ENCODE measurements around the gene IQGAP2. TPM values are rescaled to one million over a fixed set of nuclear protein-coding genes. Genes with fewer than 3 reads are reported as not detected.

IQGAP2 gene
- polyA plus RNA-seq, 1 experiment, result 0.01 TPM

DNA sequence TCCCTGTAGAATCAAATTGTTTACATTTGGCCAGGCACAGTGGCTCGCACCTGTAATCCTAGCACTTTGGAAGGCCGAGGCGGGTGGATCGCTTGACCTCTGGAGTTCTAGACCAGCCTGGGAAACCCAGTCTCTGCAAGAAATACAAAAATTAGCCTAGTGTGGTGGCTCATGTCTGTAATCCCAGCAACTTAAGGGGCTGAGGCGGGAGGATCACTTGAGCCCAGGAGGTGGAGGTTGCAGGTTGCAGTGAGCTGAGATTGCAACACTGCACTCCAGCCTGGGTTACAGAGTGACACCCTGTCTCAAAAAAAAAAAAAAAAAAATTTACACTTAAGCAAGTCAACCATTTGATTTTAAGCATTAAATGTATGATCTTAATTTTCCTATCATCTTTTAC is 17.5 kb upstream of the IQGAP2 start:
- ChIA-PET POLR2A (no interaction called here), CTCF (interaction anchor here (0.9 kb wide), 1 partner anchor 9 kb away, joined by 4 read pairs; no protein-coding TSS in a partner anchor)
- TF ChIP-seq, protein P1, sequence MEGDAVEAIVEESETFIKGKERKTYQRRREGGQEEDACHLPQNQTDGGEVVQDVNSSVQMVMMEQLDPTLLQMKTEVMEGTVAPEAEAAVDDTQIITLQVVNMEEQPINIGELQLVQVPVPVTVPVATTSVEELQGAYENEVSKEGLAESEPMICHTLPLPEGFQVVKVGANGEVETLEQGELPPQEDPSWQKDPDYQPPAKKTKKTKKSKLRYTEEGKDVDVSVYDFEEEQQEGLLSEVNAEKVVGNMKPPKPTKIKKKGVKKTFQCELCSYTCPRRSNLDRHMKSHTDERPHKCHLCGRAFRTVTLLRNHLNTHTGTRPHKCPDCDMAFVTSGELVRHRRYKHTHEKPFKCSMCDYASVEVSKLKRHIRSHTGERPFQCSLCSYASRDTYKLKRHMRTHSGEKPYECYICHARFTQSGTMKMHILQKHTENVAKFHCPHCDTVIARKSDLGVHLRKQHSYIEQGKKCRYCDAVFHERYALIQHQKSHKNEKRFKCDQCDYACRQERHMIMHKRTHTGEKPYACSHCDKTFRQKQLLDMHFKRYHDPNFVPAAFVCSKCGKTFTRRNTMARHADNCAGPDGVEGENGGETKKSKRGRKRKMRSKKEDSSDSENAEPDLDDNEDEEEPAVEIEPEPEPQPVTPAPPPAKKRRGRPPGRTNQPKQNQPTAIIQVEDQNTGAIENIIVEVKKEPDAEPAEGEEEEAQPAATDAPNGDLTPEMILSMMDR (IDR thresholded peaks at IDR 0.05; ENCODE audit: insufficient read depth, low read depth, low read length), result no peak
- Histone ChIP-seq H3K36me3 (ENCODE audit: control insufficient read depth, insufficient read depth, low read length) (no peaks in the 10 kb centered on the region), H3K27me3 (ENCODE audit: control insufficient read depth, insufficient read depth, low read length) (no peaks in the 10 kb centered on the region), H3K4me3 (ENCODE audit: low read depth, low read length) (no peak overlapping the region)
- no peak for DNase-seq (ENCODE audit: low read depth)

DNA sequence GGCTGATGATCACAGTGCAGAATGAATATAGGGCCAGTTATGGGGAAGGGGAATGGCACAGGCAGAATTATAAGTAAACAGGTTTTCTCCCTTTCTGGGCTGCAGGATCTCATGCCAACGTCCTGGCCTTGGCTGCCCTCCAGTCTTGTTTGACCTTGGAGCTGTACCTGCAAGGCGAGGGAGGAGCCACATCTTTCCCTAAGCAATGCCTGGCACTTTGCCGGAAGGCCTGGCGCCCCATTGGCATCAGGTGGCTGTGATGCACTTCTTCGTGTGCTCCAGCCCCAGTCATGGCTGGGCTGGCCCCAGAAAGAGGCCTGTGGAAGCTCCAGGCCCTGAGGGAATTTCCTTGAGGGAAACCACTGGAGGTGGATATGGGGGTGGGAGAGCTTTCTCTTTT is 16.7 kb upstream of the IQGAP2 start:
- Histone ChIP-seq H3K27me3 (ENCODE audit: control insufficient read depth, insufficient read depth, low read length) (no peaks in the 10 kb centered on the region), H3K4me3 (ENCODE audit: low read depth, low read length) (no peak overlapping the region), H3K36me3 (ENCODE audit: control insufficient read depth, insufficient read depth, low read length) (no peaks in the 10 kb centered on the region)
- POLR2A ChIA-PET, result no interaction called here
- TF ChIP-seq, protein P1 (IDR thresholded peaks at IDR 0.05; ENCODE audit: insufficient read depth, low read depth, low read length), result no peak
- no peak for DNase-seq (ENCODE audit: low read depth)
- CTCF ChIA-PET, result no interaction called here

DNA sequence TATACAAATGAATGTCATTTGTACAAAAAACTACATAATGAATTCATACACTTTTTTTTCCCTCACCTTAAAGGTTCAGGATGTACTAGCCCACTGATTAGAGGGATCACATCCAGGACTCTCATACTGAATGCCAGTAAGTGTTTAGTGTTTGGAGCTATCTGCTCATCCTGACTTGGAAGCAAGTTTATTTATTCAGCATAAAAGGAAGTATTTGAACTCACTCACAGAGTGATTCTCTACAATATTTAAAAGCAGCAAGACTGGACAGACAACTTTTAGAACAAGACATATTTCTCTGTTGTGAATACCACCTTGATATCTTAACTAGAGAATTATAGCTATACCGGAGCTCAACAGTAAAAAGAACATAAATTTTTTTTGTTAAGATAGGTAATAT is 14.8 kb upstream of the IQGAP2 start:
- Histone ChIP-seq H3K27me3 (ENCODE audit: control insufficient read depth, insufficient read depth, low read length) (no peaks in the 10 kb centered on the region), H3K36me3 (ENCODE audit: control insufficient read depth, insufficient read depth, low read length) (no peaks in the 10 kb centered on the region), H3K4me3 (ENCODE audit: low read depth, low read length) (no peak overlapping the region)
- no peak for DNase-seq (ENCODE audit: low read depth)
- TF ChIP-seq, protein P1 (IDR thresholded peaks at IDR 0.05; ENCODE audit: insufficient read depth, low read depth, low read length), result no peak
- ChIA-PET POLR2A (no interaction called here), CTCF (no interaction called here)

DNA sequence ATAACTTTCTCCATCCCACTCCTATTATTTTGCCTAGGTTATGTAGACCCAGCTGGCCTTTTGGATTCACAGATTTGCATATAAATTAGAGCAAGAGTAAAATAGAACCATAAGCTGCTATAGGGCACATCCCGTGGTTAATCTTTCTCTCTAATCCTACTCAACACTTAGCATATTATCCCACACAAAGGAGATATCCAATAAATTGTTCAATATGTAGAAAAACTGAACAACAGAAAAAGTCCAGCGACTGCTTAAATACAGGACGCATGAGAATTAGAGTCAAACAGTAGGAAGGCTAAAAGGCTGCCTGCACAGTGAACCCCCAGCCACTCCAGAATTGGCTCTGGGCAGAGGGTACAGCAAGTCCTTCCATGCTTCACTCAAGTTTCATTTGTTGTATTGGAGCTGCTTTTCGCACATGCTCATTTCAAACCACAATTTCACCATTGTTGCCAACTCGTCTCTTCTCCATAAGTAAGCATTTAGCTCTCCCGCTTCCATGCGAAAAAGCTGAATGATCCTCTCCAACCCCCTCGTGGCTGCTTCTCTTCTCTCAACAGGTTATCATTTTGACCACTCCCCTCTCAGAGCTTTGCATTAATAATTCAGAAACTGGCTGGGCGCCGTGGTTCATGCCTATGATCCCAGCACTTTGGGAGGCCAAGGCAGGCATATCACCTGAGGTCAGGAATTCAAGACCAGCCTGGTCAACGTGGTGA is 14.1 kb upstream of the IQGAP2 start:
- no peaks in the 10 kb centered on the region for H3K27me3 ChIP-seq (ENCODE audit: control insufficient read depth, insufficient read depth, low read length)
- TF ChIP-seq, protein P1 (IDR thresholded peaks at IDR 0.05; ENCODE audit: insufficient read depth, low read depth, low read length), result no peak
- POLR2A ChIA-PET, result no interaction called here
- H3K4me3 ChIP-seq (ENCODE audit: low read depth, low read length), result no peak overlapping the region
- no peaks in the 10 kb centered on the region for H3K36me3 ChIP-seq (ENCODE audit: control insufficient read depth, insufficient read depth, low read length)
- CTCF ChIA-PET, result no interaction called here
- no peak for DNase-seq (ENCODE audit: low read depth)

DNA sequence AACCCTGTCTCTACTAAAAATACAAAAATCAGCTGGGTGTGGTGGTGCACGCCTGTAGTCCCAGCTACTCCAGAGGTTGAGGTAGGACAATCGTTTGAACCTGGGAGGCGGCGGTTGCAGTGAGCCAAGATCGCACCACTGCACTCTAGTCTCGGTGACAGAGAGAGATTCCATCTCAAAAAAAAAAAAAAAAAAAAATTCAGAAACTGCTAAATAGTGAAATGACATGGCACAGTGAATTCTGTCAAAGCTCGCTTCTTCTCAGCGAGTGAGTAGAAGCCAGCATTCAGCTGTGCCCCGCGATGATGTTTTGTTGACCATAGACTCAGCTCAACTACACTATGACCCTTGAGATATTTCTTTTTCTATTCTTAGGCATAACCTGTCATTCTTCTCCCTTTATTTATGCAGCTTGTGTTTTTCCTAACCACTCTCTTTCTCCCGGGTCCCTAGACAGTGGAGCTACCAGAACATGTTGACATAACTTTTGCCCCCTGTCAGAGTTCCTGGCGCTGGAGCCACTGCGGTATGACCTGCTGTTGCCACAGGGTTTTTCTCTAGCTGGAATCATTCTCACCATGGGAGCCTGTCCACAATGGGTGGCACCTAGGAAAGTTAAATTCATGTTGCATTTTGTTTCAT is 13.5 kb upstream of the IQGAP2 start:
- TF ChIP-seq, protein P1 (IDR thresholded peaks at IDR 0.05; ENCODE audit: insufficient read depth, low read depth, low read length), result no peak
- Histone ChIP-seq H3K4me3 (ENCODE audit: low read depth, low read length) (no peak overlapping the region), H3K36me3 (ENCODE audit: control insufficient read depth, insufficient read depth, low read length) (no peaks in the 10 kb centered on the region), H3K27me3 (ENCODE audit: control insufficient read depth, insufficient read depth, low read length) (no peaks in the 10 kb centered on the region)
- DNase-seq (ENCODE audit: low read depth), result no peak
- POLR2A ChIA-PET, result no interaction called here
- CTCF ChIA-PET, result no interaction called here
